Skin of body (tissue), 2 donors: ENCODE data around the gene CRACR2A. TPM values are rescaled to one million over a fixed set of nuclear protein-coding genes. Genes with fewer than 3 reads are reported as not detected.
A peak's percentile ranks its signal among the peaks of the same experiment; 100 is the strongest.

Source experiments
- DNase-seq: peaks from one replicate; lab custom pipeline; 2025; lab: John Stamatoyannopoulos, UW
- total RNA-seq: library from RNA; depleted of rRNA; stranded (reverse); fragments of >200 nt; gene quantifications from one replicate; pipeline ENCODE4 v1.2.3, GENCODE V29; 2014

CRACR2A gene
- total RNA-seq, 1 donor from 2014 or later: 1.8 TPM

GRCh38 chr12:3726456-3726855 is 26.5 kb downstream of the CRACR2A start:
- DNase-seq: no peak

GRCh38 chr12:3725388-3726115 is 27.4 kb downstream of the CRACR2A start:
- no peak for DNase-seq

GRCh38 chr12:3723916-3724805 is 28.7 kb downstream of the CRACR2A start:
- no peak for DNase-seq

- no peak for DNase-seq
Observed at GRCh38 chr12:3722368-3722767, 30.5 kb downstream of the CRACR2A start.

GRCh38 chr12:3720772-3721171 is 32.1 kb downstream of the CRACR2A start:
- DNase-seq: no peak

- no peak for DNase-seq
Observed at GRCh38 chr12:3718100-3718499, 34.8 kb downstream of the CRACR2A start.

- DNase-seq: no peak
Observed at GRCh38 chr12:3717283-3717898, 35.5 kb downstream of the CRACR2A start.

- no peak for DNase-seq
Observed at GRCh38 chr12:3715999-3716398, 36.9 kb downstream of the CRACR2A start.

- no peak for DNase-seq
Observed at GRCh38 chr12:3713947-3714346, 39.0 kb downstream of the CRACR2A start.

- no peak for DNase-seq
Observed at GRCh38 chr12:3713483-3713882, 39.4 kb downstream of the CRACR2A start.

- DNase-seq: no peak
Observed at GRCh38 chr12:3712209-3712992, 40.5 kb downstream of the CRACR2A start.

- no peak for DNase-seq
Observed at GRCh38 chr12:3705354-3705675, 47.6 kb downstream of the CRACR2A start.

GRCh38 chr12:3704512-3705353 is 48.2 kb downstream of the CRACR2A start:
- no peak for DNase-seq

GRCh38 chr12:3700861-3701260 is 52.0 kb downstream of the CRACR2A start:
- no peak for DNase-seq

GRCh38 chr12:3698218-3698974 is 54.5 kb downstream of the CRACR2A start:
- peak; percentile 42 for DNase-seq

- DNase-seq: no peak
Observed at GRCh38 chr12:3697311-3697870, 55.5 kb downstream of the CRACR2A start.

- DNase-seq: no peak
Observed at GRCh38 chr12:3694673-3695072, 58.2 kb downstream of the CRACR2A start.

- no peak for DNase-seq
Observed at GRCh38 chr12:3692616-3693365, 60.1 kb downstream of the CRACR2A start.

GRCh38 chr12:3686463-3686862 is 66.4 kb downstream of the CRACR2A start:
- DNase-seq: no peak
